ENCODE measurements around the gene FOXF2. TPM values are rescaled to one million over a fixed set of nuclear protein-coding genes. Genes with fewer than 3 reads are reported as not detected.
A peak's percentile ranks its signal among the peaks of the same experiment; 100 is the strongest.

FOXF2 gene
- total RNA-seq, 2 experiments from 2014 or later: not detected

DNA sequence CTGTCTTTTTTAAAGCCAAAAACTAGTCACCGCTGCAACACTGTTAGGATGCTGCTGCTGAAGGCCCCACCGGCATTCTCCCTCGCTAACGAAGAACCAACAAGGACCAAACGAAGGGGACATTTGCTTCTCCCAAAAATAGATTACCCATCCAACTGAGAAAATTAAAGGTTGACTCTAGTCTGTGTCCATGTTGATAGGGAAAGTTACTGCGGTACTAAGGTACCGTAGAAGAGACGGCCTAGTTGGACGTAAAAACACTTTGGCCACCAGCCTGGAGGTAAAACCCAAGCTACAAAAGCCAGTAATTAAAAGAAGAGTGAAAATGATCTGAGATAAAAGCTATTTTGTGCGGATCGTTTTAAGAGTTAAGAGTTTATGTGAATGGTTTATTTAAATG is 11.8 kb upstream of the FOXF2 start:
- H3K36me3 ChIP-seq (ENCODE audit: insufficient read depth, low read length): no peaks in the 10 kb centered on the region
- ATAC-seq (ENCODE audit: poor library complexity): no peak
- Mint-ChIP-seq H3K27me3 (peaks cover 78% of the 10 kb centered on the region), H3K9me3 (no peaks in the 10 kb centered on the region), H3K36me3 (ENCODE audit: low read depth) (no peaks in the 10 kb centered on the region), H3K4me1 (ENCODE audit: low read depth) (peaks cover 30% of the 10 kb centered on the region), H3K27ac (no peak overlapping the region), H3K4me3 (no peak overlapping the region)
- intact Hi-C loops (cut with DNase I, micrococcal nuclease): no loop called here
- CTCF ChIA-PET: no interaction called here
- DNase-seq: no peak
- peaks cover 33% of the 10 kb centered on the region for H3K4me1 ChIP-seq (ENCODE audit: insufficient read depth, low read length)
- H3K27me3 ChIP-seq (ENCODE audit: control insufficient read depth in 1 of 2, insufficient read depth in 2 of 2, low read length in 2 of 2): peaks cover 67 to 89% of the 10 kb centered on the region in 2 experiments
- no peak overlapping the region for H3K27ac ChIP-seq (ENCODE audit: low read depth in 1 of 2, low read length in 2 of 2)
- peaks cover 0 to 16% of the 10 kb centered on the region in 2 experiments for H3K9me3 ChIP-seq (ENCODE audit: control insufficient read depth in 1 of 2, insufficient read depth in 1 of 2, low read length in 2 of 2)
- no peak for TF ChIP-seq CTCF (IDR thresholded peaks at IDR 0.05)
- POLR2A ChIA-PET: no interaction called here
- no peak overlapping the region for H3K4me3 ChIP-seq (ENCODE audit: low read length)

DNA sequence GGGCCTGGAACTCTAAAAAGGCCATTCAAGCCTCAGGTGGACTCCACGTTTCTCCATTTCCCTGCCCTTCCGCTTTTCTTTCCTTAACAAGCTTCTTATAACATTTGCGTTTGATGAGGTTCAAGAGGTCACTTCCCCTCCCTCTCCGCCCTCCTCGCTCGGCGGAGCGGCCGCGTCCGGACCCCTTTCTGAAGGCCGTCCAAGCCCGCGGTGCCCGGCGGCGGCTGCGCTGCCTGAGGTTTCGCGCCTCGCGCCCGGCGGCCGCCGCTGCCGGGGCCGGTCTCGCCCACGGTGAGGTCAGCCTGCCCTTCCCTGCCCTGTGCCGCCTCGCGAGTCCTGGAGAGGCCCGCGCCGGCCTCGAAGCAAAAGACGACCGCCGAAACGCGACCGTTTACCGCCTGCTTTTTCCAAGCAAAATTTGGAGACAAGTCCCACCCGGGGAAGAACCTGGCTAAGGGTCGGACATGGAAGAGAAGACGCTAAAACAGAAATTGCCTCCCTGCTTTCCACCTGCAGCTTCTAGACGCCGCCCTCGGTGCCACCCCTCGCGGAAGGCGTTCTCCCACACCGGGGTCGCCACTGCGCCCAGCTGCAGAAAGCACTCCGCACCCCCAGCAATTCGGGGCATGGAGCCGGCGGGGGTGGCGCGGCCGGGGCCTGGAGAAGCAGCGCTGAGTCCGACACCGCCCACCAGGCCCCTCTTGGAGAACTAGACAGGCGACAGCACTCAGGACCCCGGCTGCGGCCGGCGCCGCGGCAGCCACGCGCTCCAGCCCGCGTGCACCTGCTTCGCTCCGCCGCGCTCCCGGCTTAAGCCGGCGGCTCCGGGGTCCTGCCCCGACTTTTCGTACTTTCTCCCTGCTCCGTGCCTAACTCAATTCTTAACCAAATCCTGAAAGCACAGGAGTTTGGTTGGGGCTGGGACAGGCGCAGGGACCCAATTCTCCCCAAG is 11.0 kb upstream of the FOXF2 start:
- no peaks in the 10 kb centered on the region for H3K36me3 ChIP-seq (ENCODE audit: insufficient read depth, low read length)
- no peak for ATAC-seq (ENCODE audit: poor library complexity)
- H3K4me1 ChIP-seq (ENCODE audit: insufficient read depth, low read length): peaks cover 37% of the 10 kb centered on the region
- ChIA-PET CTCF (no interaction called here), POLR2A (no interaction called here)
- H3K9me3 ChIP-seq (ENCODE audit: control insufficient read depth in 1 of 2, insufficient read depth in 1 of 2, low read length in 2 of 2): peaks cover 0 to 24% of the 10 kb centered on the region in 2 experiments
- Mint-ChIP-seq H3K4me1 (ENCODE audit: low read depth) (peaks cover 30% of the 10 kb centered on the region), H3K4me3 (no peak overlapping the region), H3K27me3 (peaks cover 76% of the 10 kb centered on the region), H3K27ac (no peak overlapping the region), H3K36me3 (ENCODE audit: low read depth) (no peaks in the 10 kb centered on the region), H3K9me3 (no peaks in the 10 kb centered on the region)
- peaks cover 75 to 91% of the 10 kb centered on the region in 2 experiments for H3K27me3 ChIP-seq (ENCODE audit: control insufficient read depth in 1 of 2, insufficient read depth in 2 of 2, low read length in 2 of 2)
- no peak for TF ChIP-seq CTCF (IDR thresholded peaks at IDR 0.05)
- H3K4me3 ChIP-seq (ENCODE audit: low read length): no peak overlapping the region
- intact Hi-C loops (cut with DNase I, micrococcal nuclease): no loop called here
- no peak overlapping the region for H3K27ac ChIP-seq (ENCODE audit: low read depth in 1 of 2, low read length in 2 of 2)
- DNase-seq: no peak

GRCh38 chr6:1379017-1379787 is 10.2 kb upstream of the FOXF2 start:
- no peaks in the 10 kb centered on the region for H3K36me3 ChIP-seq (ENCODE audit: insufficient read depth, low read length)
- Mint-ChIP-seq H3K9me3 (no peaks in the 10 kb centered on the region), H3K4me1 (ENCODE audit: low read depth) (peaks cover 30% of the 10 kb centered on the region), H3K27ac (no peak overlapping the region), H3K27me3 (peaks cover 72% of the 10 kb centered on the region), H3K36me3 (ENCODE audit: low read depth) (no peaks in the 10 kb centered on the region), H3K4me3 (peak overlapping the region; percentile 28)
- CTCF ChIA-PET: interaction anchor here (0.7 kb wide), 1 partner anchor 18 kb away, joined by 3 read pairs; no protein-coding TSS in a partner anchor
- no peak overlapping the region for H3K4me3 ChIP-seq (ENCODE audit: low read length)
- TF ChIP-seq CTCF (IDR thresholded peaks at IDR 0.05): no peak
- DNase-seq: no peak
- POLR2A ChIA-PET: no interaction called here
- intact Hi-C loops (cut with DNase I, micrococcal nuclease): no loop called here
- peaks cover 37% of the 10 kb centered on the region for H3K4me1 ChIP-seq (ENCODE audit: insufficient read depth, low read length)
- H3K27ac ChIP-seq (ENCODE audit: low read depth in 1 of 2, low read length in 2 of 2): no peak overlapping the region
- peaks cover 75 to 91% of the 10 kb centered on the region in 2 experiments for H3K27me3 ChIP-seq (ENCODE audit: control insufficient read depth in 1 of 2, insufficient read depth in 2 of 2, low read length in 2 of 2)
- ATAC-seq (ENCODE audit: poor library complexity): no peak
- peaks cover 0 to 24% of the 10 kb centered on the region in 2 experiments for H3K9me3 ChIP-seq (ENCODE audit: control insufficient read depth in 1 of 2, insufficient read depth in 1 of 2, low read length in 2 of 2)

Data from CD4-positive, alpha-beta T cell (primary cell).